Measurements from ENCODE around the gene SIVA1. TPM values are rescaled to one million over a fixed set of nuclear protein-coding genes. Genes with fewer than 3 reads are reported as not detected.
A peak's percentile ranks its signal among the peaks of the same experiment; 100 is the strongest.

SIVA1 gene
- total and polyA plus RNA-seq, 9 of the 15 experiments (the other 6 are each of a cell fraction or from before 2014, with no cell fraction given): 4.2 to 186 (median 54.2) TPM

DNA sequence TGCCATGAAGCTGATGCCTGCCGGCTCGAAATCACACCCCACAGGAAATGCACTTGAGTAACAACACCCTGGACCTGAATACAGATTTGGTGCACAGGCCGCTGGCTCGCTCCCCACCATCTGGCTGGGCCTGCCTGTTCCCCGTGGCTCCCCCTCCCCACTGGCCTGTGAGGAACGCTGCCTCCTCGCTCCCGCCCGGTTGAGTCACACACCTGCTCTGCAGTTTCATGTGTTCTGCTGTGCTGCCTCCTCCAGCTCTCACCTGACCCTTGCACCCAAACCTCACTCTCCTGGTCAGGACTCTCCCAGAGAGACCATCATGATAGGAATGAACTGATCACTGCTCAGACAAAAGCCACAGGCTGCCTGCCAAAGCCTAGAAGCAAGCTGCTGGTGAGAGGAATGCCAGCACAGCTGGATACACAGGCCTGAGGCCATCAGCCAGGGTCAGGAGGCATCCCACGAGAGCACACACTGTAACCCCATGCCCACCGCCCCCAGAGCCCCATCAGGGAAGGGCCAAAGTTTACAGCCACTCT, 3.8 kb upstream of the SIVA1 start (continued):
- TF ChIP-seq POU5F1 (IDR thresholded peaks at IDR 0.05; ENCODE audit: borderline replicate concordance, low read depth, low read length, partially characterized antibody) (no peak), TFAM (CRISPR knock-in tag; conservative IDR thresholded peaks at IDR 0.05) (no peak), ZNF561 (CRISPR knock-in tag; conservative IDR thresholded peaks at IDR 0.05) (no peak), NELFE (IDR thresholded peaks at IDR 0.05; ENCODE audit: insufficient read depth, insufficient read length) (no peak), CTBP1 (IDR thresholded peaks at IDR 0.05; ENCODE audit: borderline replicate concordance) (no peak), ZBED1 (IDR thresholded peaks at IDR 0.05) (no peak)

DNA sequence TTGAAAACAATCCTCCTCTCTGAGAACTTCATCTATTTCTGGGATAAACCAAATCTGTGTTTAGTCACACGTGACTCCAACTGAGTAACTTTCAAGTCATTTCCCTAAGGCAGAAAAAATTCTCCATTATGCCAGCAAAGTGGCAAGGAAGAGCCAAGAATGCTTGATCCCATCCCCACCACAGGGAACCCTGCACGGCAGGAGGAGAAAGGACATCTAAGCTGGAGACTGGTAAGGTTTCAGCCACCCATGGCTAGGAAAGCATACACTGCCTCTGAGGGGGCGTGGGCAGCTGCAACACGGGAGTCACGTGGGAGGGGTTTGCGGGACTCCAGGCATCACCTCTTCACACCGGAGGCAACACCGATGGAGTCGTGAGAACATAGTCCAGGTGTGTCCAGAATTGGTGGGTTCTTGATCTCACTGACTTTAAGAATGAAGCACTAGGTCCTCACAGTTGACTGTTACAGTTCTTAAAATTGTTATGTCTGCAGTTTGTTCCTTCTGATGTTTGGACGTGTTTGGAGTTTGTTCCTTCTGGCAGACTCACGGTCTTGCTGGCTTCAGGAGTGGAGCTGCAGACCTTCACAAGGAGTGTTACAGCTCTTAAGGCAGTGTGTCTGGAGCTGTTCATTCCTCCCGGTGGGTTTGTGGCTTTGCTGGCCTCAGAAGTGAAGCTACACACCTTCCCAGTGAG, 2.7 kb upstream of the SIVA1 start:
- no peak overlapping the region for H3K4me2 ChIP-seq (ENCODE audit: insufficient read depth, low read length)
- in situ Hi-C loops (cut with MboI) (no loop called here), intact Hi-C loops (cut with micrococcal nuclease) (loop anchor here (5.0 kb wide), 1 partner anchor 77 kb away; no protein-coding TSS in a partner anchor)
- H3K27ac ChIP-seq (ENCODE audit: extremely low read depth, low read depth, low read length): no peak overlapping the region
- FAIRE-seq: no peak
- DNase-seq (ENCODE audit: extremely low read depth in 1 of 4, low spot score in 3 of 4): no peak
- peaks cover 23% of the 10 kb centered on the region for H3K79me2 ChIP-seq (ENCODE audit: control insufficient read depth, insufficient read depth, low read length)
- H3K9me3 ChIP-seq (replicated peaks; ENCODE audit: control insufficient read depth, insufficient read depth, low read depth, low read length): 0 out of 2 replicates have a peak, but pooled peaks cover 4% of the 10 kb centered on the region
- H3K36me3 ChIP-seq (ENCODE audit: control insufficient read depth, insufficient read depth, low read length): peaks cover 7% of the 10 kb centered on the region; the same call in 2 of the 3 replicates
- 51% methylated on average over 12 of the region's 12 CpGs for WGBS (ENCODE audit: insufficient coverage, low coverage, missing lambda C conversion rate)
- 0 out of 2 replicates have a peak, but pooled peaks cover 8% of the 10 kb centered on the region for H4K20me1 ChIP-seq (replicated peaks; ENCODE audit: control insufficient read depth, insufficient read depth, low read length)
- no peaks in the 10 kb centered on the region for H3K27me3 ChIP-seq (ENCODE audit: control insufficient read depth in 2 of 2, insufficient read depth in 2 of 2, low read length in 2 of 2)
- no peak overlapping the region for H3K4me3 ChIP-seq
- H3K9me1 ChIP-seq (ENCODE audit: control insufficient read depth, insufficient read depth, low read length): no peaks in the 10 kb centered on the region
- 0 out of 2 replicates have a peak overlapping the region, but pooled peaks have one; percentile 51 for H2AFZ ChIP-seq (ENCODE audit: low read depth, low read length)
- no peak for ATAC-seq
- ChIA-PET POLR2A (interaction anchor here (0.7 to 0.8 kb wide), 2 partner anchors 15 to 38 kb away, joined by 3 to 4 read pairs; no protein-coding TSS in a partner anchor), CTCF (ENCODE audit: low intra/inter-chr PET ratio) (no interaction called here)
- H3K9ac ChIP-seq (ENCODE audit: insufficient read depth in 1 of 2, low read depth in 2 of 2, low read length in 2 of 2): no peak overlapping the region
- BruUV-seq (replicated peaks): no TSS peak
- H3K4me1 ChIP-seq (replicated peaks in 1 of 2; ENCODE audit: control insufficient read depth in 2 of 2, insufficient read depth in 2 of 2, low read length in 2 of 2): peaks cover 9 to 38% of the 10 kb centered on the region in 2 experiments; a peak in 3 of 5 replicates
- TF ChIP-seq, protein P1, sequence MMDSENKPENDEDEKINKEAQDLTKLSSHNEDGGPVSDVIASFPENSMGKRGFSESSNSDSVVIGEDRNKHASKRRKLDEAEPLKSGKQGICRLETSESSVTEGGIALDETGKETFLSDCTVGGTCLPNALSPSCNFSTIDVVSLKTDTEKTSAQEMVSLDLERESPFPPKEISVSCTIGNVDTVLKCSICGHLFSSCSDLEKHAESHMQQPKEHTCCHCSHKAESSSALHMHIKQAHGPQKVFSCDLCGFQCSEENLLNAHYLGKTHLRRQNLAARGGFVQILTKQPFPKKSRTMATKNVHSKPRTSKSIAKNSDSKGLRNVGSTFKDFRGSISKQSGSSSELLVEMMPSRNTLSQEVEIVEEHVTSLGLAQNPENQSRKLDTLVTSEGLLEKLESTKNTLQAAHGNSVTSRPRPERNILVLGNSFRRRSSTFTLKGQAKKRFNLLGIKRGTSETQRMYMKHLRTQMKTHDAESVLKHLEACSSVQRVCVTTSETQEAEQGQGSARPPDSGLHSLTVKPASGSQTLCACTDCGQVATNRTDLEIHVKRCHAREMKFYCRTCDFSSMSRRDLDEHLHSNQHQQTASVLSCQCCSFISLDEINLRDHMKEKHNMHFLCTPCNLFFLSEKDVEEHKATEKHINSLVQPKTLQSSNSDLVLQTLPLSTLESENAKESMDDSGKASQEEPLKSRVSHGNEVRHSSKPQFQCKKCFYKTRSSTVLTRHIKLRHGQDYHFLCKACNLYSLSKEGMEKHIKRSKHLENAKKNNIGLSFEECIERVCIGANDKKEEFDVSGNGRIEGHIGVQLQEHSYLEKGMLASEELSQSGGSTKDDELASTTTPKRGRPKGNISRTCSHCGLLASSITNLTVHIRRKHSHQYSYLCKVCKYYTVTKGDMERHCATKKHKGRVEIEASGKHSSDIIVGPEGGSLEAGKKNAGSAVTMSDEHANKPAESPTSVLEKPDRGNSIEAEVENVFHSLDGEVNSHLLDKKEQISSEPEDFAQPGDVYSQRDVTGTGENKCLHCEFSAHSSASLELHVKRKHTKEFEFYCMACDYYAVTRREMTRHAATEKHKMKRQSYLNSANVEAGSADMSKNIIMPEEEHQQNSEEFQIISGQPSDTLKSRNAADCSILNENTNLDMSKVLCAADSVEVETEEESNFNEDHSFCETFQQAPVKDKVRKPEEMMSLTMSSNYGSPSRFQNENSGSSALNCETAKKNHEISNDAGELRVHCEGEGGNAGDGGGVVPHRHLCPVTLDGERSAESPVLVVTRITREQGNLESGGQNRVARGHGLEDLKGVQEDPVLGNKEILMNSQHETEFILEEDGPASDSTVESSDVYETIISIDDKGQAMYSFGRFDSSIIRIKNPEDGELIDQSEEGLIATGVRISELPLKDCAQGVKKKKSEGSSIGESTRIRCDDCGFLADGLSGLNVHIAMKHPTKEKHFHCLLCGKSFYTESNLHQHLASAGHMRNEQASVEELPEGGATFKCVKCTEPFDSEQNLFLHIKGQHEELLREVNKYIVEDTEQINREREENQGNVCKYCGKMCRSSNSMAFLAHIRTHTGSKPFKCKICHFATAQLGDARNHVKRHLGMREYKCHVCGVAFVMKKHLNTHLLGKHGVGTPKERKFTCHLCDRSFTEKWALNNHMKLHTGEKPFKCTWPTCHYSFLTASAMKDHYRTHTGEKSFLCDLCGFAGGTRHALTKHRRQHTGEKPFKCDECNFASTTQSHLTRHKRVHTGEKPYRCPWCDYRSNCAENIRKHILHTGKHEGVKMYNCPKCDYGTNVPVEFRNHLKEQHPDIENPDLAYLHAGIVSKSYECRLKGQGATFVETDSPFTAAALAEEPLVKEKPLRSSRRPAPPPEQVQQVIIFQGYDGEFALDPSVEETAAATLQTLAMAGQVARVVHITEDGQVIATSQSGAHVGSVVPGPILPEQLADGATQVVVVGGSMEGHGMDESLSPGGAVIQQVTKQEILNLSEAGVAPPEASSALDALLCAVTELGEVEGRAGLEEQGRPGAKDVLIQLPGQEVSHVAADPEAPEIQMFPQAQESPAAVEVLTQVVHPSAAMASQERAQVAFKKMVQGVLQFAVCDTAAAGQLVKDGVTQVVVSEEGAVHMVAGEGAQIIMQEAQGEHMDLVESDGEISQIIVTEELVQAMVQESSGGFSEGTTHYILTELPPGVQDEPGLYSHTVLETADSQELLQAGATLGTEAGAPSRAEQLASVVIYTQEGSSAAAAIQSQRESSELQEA (IDR thresholded peaks at IDR 0.05; ENCODE audit: low read depth): no peak
- TF ChIP-seq CHCHD3 (CRISPR knock-in tag; IDR thresholded peaks at IDR 0.05) (no peak), CBX8 (IDR thresholded peaks at IDR 0.05; ENCODE audit: borderline replicate concordance, extremely low read depth, low read depth, low read length, poor library complexity, severe bottlenecking) (no peak), TFAM (CRISPR knock-in tag; conservative IDR thresholded peaks at IDR 0.05) (no peak), TOE1 (IDR thresholded peaks at IDR 0.05; ENCODE audit: borderline replicate concordance) (no peak), TOE1 (CRISPR knock-in tag; IDR thresholded peaks at IDR 0.05; ENCODE audit: borderline replicate concordance, low read depth) (no peak), LEF1 (IDR thresholded peaks at IDR 0.05) (no peak)

All from K562 (cell line).